IMR-90 (cell line): Measurements from ENCODE around the gene SIGLEC12. TPM values are rescaled to one million over a fixed set of nuclear protein-coding genes. Genes with fewer than 3 reads are reported as not detected.

Experiments used
- ATAC-seq: fragments of 200-7000 bp; cut with Tn5 transposase; 2 replicates; pipeline ENCODE4 v1.9.1; 2020; ENCODE audit warnings: low read depth, mild to moderate bottlenecking, moderate library complexity
- BruUV-seq: library from RNA; stranded (reverse); fragments of 400-500 nt; replicated peaks from 2 replicates; lab custom pipeline; 2021; lab: Mats Ljungman, UMichigan
- CTCF ChIA-PET: fragments of 300-600 bp; formaldehyde crosslinking; extraction: SDS; loops from one replicate; lab custom pipeline; 2021; ENCODE audit warnings: antibody characterized with exemption; lab: Yijun Ruan, JAX
- POLR2A ChIA-PET: fragments of 300-600 bp; sonication (Branson Sonifier 250); formaldehyde crosslinking; loops from one replicate; lab custom pipeline; 2022; ENCODE audit warnings: antibody characterized with exemption; ENCODE audit not compliant: unreplicated experiment; lab: Charles Lee
- DNase-seq: peaks from one replicate; pipeline ENCODE4 v3.0.0; 2013
- H2AFZ ChIP-seq: replicated peaks from 2 replicates; pipeline ENCODE3; 2013; ENCODE audit warnings: low read length, mild to moderate bottlenecking; ENCODE audit not compliant: poor library complexity
- H2AK5ac ChIP-seq: 2 replicates; pipeline ENCODE4 v1.6.1; 2013; ENCODE audit warnings: low read depth, low read length, inconsistent platforms
- H2AK9ac ChIP-seq: replicated peaks from 2 replicates; pipeline ENCODE3; 2013; ENCODE audit warnings: mild to moderate bottlenecking, low read depth, low read length, moderate library complexity; ENCODE audit not compliant: poor library complexity
- H2BK120ac ChIP-seq: 2 replicates; pipeline ENCODE4 v1.6.1; 2013; ENCODE audit warnings: low read depth, low read length, inconsistent platforms
- H2BK15ac ChIP-seq: 3 replicates; pipeline ENCODE4 v1.6.1; 2013; ENCODE audit warnings: low read depth, low read length, inconsistent platforms
- H2BK20ac ChIP-seq: 2 replicates; pipeline ENCODE4 v1.6.1; 2013; ENCODE audit warnings: low read depth, mild to moderate bottlenecking, inconsistent platforms, low read length, moderate library complexity
- H2BK5ac ChIP-seq: 2 replicates; pipeline ENCODE4 v1.6.1; 2013; ENCODE audit warnings: mild to moderate bottlenecking, low read depth, low read length, inconsistent platforms; ENCODE audit not compliant: poor library complexity, severe bottlenecking
- H3K14ac ChIP-seq: replicated peaks from 2 replicates; pipeline ENCODE4 v1.6.1; 2013; ENCODE audit warnings: low read depth, low read length, inconsistent platforms
- H3K18ac ChIP-seq: 2 replicates; pipeline ENCODE4 v1.6.1; 2013; ENCODE audit warnings: low read depth, low read length, control low read depth
- H3K23ac ChIP-seq: 2 replicates; pipeline ENCODE4 v1.6.1; 2013; ENCODE audit warnings: low read depth, low read length, inconsistent platforms
- H3K27ac ChIP-seq: 2 replicates; pipeline ENCODE4 v1.5.1; 2013; ENCODE audit warnings: mild to moderate bottlenecking, control low read depth, low read length; ENCODE audit not compliant: insufficient read depth
- H3K27me3 ChIP-seq: 2 replicates; pipeline ENCODE4 v1.6.1; 2013; ENCODE audit warnings: low read length; ENCODE audit not compliant: control insufficient read depth, insufficient read depth
- H3K36me3 ChIP-seq: 2 replicates; pipeline ENCODE4 v1.6.1; 2013; ENCODE audit warnings: low read length, mixed read lengths; ENCODE audit not compliant: control insufficient read depth, insufficient read depth
- H3K4ac ChIP-seq: 2 replicates; pipeline ENCODE4 v1.6.1; 2013; ENCODE audit warnings: low read depth, low read length, inconsistent platforms
- H3K4me1 ChIP-seq: 2 replicates; pipeline ENCODE4 v1.6.1; 2013; ENCODE audit warnings: low read length, mixed read lengths; ENCODE audit not compliant: control insufficient read depth, insufficient read depth
- H3K4me2 ChIP-seq: 2 replicates; pipeline ENCODE4 v1.6.1; 2013; ENCODE audit warnings: low read depth, mild to moderate bottlenecking, control low read depth, low read length, moderate library complexity
- H3K4me3 ChIP-seq: 2 replicates; pipeline ENCODE4 v1.5.1; 2013; ENCODE audit warnings: low read depth, mild to moderate bottlenecking, control low read depth, low read length, moderate library complexity; ENCODE audit not compliant: insufficient read depth
- H3K56ac ChIP-seq: 2 replicates; pipeline ENCODE4 v1.6.1; 2013; ENCODE audit warnings: low read length, inconsistent platforms; ENCODE audit not compliant: insufficient read depth; ENCODE audit errors: extremely low read depth
- H3K79me1 ChIP-seq, 2 experiments: 2 replicates each; pipeline ENCODE4 v1.6.1; 2013; ENCODE audit warnings: low read length in 2 of 2, inconsistent platforms in 1 of 2, low read depth in 1 of 2
- H3K9ac ChIP-seq: 2 replicates; pipeline ENCODE4 v1.6.1; 2013; ENCODE audit warnings: low read depth, low read length, control low read depth
- H3K9me1 ChIP-seq: 2 replicates; pipeline ENCODE4 v1.6.1; 2013; ENCODE audit warnings: low read length, inconsistent platforms; ENCODE audit not compliant: insufficient read depth
- H3K9me3 ChIP-seq: 2 replicates; pipeline ENCODE4 v1.6.1; 2013; ENCODE audit warnings: low read length; ENCODE audit not compliant: control insufficient read depth, insufficient read depth
- H4K20me1 ChIP-seq: 2 replicates; pipeline ENCODE4 v1.6.1; 2013; ENCODE audit warnings: low read length, inconsistent platforms; ENCODE audit not compliant: insufficient read depth
- H4K5ac ChIP-seq: 2 replicates; pipeline ENCODE4 v1.6.1; 2013; ENCODE audit warnings: mild to moderate bottlenecking, low read depth, low read length, control low read depth
- H4K8ac ChIP-seq, 2 experiments: 2 replicates each; pipeline ENCODE4 v1.6.1; 2013; ENCODE audit warnings: low read depth in 2 of 2, low read length in 2 of 2, control low read depth in 1 of 2, inconsistent platforms in 1 of 2
- H4K91ac ChIP-seq: 2 replicates; pipeline ENCODE4 v1.6.1; 2013; ENCODE audit warnings: low read depth, low read length, inconsistent platforms; ENCODE audit not compliant: insufficient read depth
- BHLHE40 ChIP-seq: fragments of 150-350 bp; IDR thresholded peaks from 2 replicates; pipeline ENCODE4 v1.6.1; 2016; ENCODE audit warnings: mild to moderate bottlenecking, low read depth, low read length
- CHD1 ChIP-seq: IDR thresholded peaks from 2 replicates; pipeline ENCODE4 v1.6.1; 2012; ENCODE audit warnings: low read depth, low read length, improper control_type of control experiment
- MAFK ChIP-seq: IDR thresholded peaks from 2 replicates; pipeline ENCODE4 v1.6.1; 2012; ENCODE audit warnings: low read depth, low read length, improper control_type of control experiment
- MAZ ChIP-seq: IDR thresholded peaks from 2 replicates; pipeline ENCODE4 v1.6.1; 2012; ENCODE audit warnings: low read depth, mild to moderate bottlenecking, low read length, improper control_type of control experiment, moderate library complexity, borderline replicate concordance
- MXI1 ChIP-seq: IDR thresholded peaks from 2 replicates; pipeline ENCODE4 v1.6.1; 2012; ENCODE audit warnings: low read depth, mild to moderate bottlenecking, low read length, moderate library complexity, borderline replicate concordance
- NFE2L2 ChIP-seq: fragments of 150-350 bp; IDR thresholded peaks from 2 replicates; pipeline ENCODE4 v1.6.1; 2016; ENCODE audit warnings: low read depth, mild to moderate bottlenecking, low read length
- POLR2A ChIP-seq: IDR thresholded peaks from 2 replicates; pipeline ENCODE4 v1.6.1; 2012; ENCODE audit warnings: mild to moderate bottlenecking, low read depth, low read length
- WGBS, 2 experiments: methylation state at CpG; one replicate each; pipeline versions ENCODE4 v1.1.5 to v1.1.7; 2013; ENCODE audit warnings: missing lambda C conversion rate in 2 of 2; ENCODE audit not compliant: insufficient read length in 1 of 2; ENCODE audit errors: extremely low coverage in 2 of 2; 5-methylcytosine and 5-hydroxymethylcytosine counted together
- dilution Hi-C: fragments of 300-500 bp; cut with HindIII; formaldehyde crosslinking; loops from one replicate; pipeline ENCODE4 v1.14.3; 2018; ENCODE audit warnings: low sequenced_read_pairs; ENCODE audit not compliant: unreplicated experiment
- in situ Hi-C: fragments of 300-500 bp; cut with MboI; formaldehyde crosslinking; loops from 3 replicates; pipeline ENCODE4 v1.14.3; 2019; ENCODE audit warnings: low sequenced_read_pairs, inconsistent platforms, mixed read lengths
- intact Hi-C: fragments of 100-400 bp; cut with micrococcal nuclease; formaldehyde crosslinking; loops from 2 replicates; pipeline ENCODE4 v1.10.0; 2022
- polyA plus RNA-seq, 3 experiments: library from polyadenylated mRNA; depleted of rRNA; stranded (reverse); fragments of >200 nt; gene quantifications; 2 replicates each; pipeline ENCODE4 v1.2.3, GENCODE V29; 2012; ENCODE audit warnings: low replicate concordance in 1 of 3
- total RNA-seq: library from RNA; depleted of rRNA; stranded (reverse); fragments of >200 nt; gene quantifications from 2 replicates; pipeline ENCODE4 v1.2.3, GENCODE V29; 2012
- TF ChIP-seq, protein P1 (sequence below): fragments of 150-350 bp; IDR thresholded peaks from 2 replicates; pipeline ENCODE4 v1.6.1; 2016; ENCODE audit warnings: low read depth, mild to moderate bottlenecking, low read length, moderate library complexity, borderline replicate concordance

Gene SIGLEC12
- total and polyA plus RNA-seq, 2 of the 4 experiments (the other 2 are of a cell fraction), result not detected

DNA sequence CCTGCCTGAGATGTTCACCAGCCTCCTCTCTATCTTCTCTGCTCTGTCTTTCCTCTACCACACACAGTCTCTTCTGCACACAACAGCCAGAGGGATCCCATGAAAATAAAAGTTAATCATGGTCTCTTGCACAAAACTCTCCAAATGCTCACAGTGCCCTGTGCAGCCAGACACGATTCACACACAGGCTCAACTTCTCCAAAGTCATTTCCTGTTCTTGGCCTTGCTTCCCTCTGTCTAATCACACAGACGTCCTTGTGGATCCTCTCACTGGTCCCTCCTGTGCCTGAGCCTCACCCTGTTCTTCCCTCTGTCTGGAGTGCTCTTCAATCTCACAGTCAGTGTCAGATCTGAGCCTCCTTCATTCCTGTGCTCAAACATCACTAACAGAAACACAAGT lies 7.8 kb downstream of the SIGLEC12 start:
- Histone ChIP-seq H3K56ac (no peak overlapping the region), H2BK20ac (no peak overlapping the region), H3K4ac (no peak overlapping the region), H3K18ac (no peak overlapping the region), H2AK5ac (no peak overlapping the region), H3K9me1 (no peaks in the 10 kb centered on the region), H3K4me3 (no peak overlapping the region), H3K4me1 (no peaks in the 10 kb centered on the region), H3K27me3 (no peaks in the 10 kb centered on the region), H3K9me3 (peaks cover 14% of the 10 kb centered on the region), H4K5ac (no peak overlapping the region), H3K4me2 (no peak overlapping the region), H4K8ac (no peak overlapping the region), H2BK5ac (no peak overlapping the region), H2BK15ac (no peak overlapping the region), H3K79me1 (no peaks in the 10 kb centered on the region), H3K27ac (no peak overlapping the region), H2AK9ac (no peak overlapping the region), H3K9ac (no peak overlapping the region), H4K20me1 (no peaks in the 10 kb centered on the region), H2BK120ac (no peak overlapping the region), H3K23ac (no peak overlapping the region), H3K14ac (no peak overlapping the region), H4K91ac (no peak overlapping the region), H3K36me3 (no peaks in the 10 kb centered on the region), H2AFZ (no peak overlapping the region)
- DNase-seq, result no peak
- ChIA-PET POLR2A (no interaction called here), CTCF (no interaction called here)
- no TSS peak for BruUV-seq
- in situ Hi-C loops, result no loop called here
- TF ChIP-seq MXI1, result no peak
- TF ChIP-seq MAZ, result no peak
- TF ChIP-seq MAFK, result no peak
- TF ChIP-seq NFE2L2, result no peak
- no peak for TF ChIP-seq CHD1
- TF ChIP-seq BHLHE40, result no peak
- TF ChIP-seq POLR2A, result no peak
- TF ChIP-seq, protein P1, sequence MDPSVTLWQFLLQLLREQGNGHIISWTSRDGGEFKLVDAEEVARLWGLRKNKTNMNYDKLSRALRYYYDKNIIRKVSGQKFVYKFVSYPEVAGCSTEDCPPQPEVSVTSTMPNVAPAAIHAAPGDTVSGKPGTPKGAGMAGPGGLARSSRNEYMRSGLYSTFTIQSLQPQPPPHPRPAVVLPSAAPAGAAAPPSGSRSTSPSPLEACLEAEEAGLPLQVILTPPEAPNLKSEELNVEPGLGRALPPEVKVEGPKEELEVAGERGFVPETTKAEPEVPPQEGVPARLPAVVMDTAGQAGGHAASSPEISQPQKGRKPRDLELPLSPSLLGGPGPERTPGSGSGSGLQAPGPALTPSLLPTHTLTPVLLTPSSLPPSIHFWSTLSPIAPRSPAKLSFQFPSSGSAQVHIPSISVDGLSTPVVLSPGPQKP, result no peak
- dilution Hi-C loops, result no loop called here
- intact Hi-C loops, result no loop called here
- no peak for ATAC-seq
- WGBS, 2 experiments, result 0% methylated on average over 1 of the region's 2 CpGs; no CpG with 5 or more reads in 1 of the 2 experiments
